Measurements from ENCODE around the gene DNAJA2.

GRCh38 chr16:46976550-46976949 is 3.1 kb upstream of the DNAJA2 start:
- TF ChIP-seq CTCF (IDR thresholded peaks at IDR 0.05) (no peak), NR2C2 (CRISPR knock-in tag; IDR thresholded peaks at IDR 0.05) (no peak), RORB (CRISPR knock-in tag; IDR thresholded peaks at IDR 0.05) (no peak), ZNF232 (CRISPR knock-in tag; IDR thresholded peaks at IDR 0.05) (no peak), MAX (CRISPR knock-in tag; IDR thresholded peaks at IDR 0.05) (no peak), JUN (CRISPR knock-in tag; IDR thresholded peaks at IDR 0.05) (no peak)

Measured in WTC11 (cell line).